OCI-LY3 (cell line): ENCODE results near the gene CCDC7.

Experiments used
- H2AFZ ChIP-seq: fragments of 200-600, 300-600 bp; shearing (Covaris generic); 2 replicates; pipeline ENCODE4 v1.6.0; 2014; ENCODE audit warnings: antibody characterized with exemption, low read depth, low read length
- H3K27ac ChIP-seq: fragments of 200-600, 300-600 bp; sonication (generic); 2 replicates; pipeline ENCODE4 v1.5.1; 2014; ENCODE audit warnings: mild to moderate bottlenecking, low read length, moderate library complexity, mixed read lengths
- H3K27me3 ChIP-seq: fragments of 200-600, 300-600 bp; sonication (generic); 2 replicates; pipeline ENCODE4 v1.6.1; 2014; ENCODE audit warnings: low read depth, low read length, mixed read lengths
- H3K36me3 ChIP-seq: fragments of 200-600, 300-600 bp; sonication (generic); replicated peaks from 2 replicates; pipeline ENCODE3; 2014; ENCODE audit warnings: low read depth, low read length, mixed read lengths
- H3K4me1 ChIP-seq: fragments of 300-600, 200-600 bp; sonication (generic); 2 replicates; pipeline ENCODE4 v1.6.1; 2014; ENCODE audit warnings: low read length, mixed read lengths
- H3K4me2 ChIP-seq: fragments of 200-600, 300-600 bp; sonication (generic); 2 replicates; pipeline ENCODE4 v1.6.1; 2014; ENCODE audit warnings: low read length, mixed read lengths
- H3K4me3 ChIP-seq: fragments of 300-600, 200-600 bp; sonication (generic); 2 replicates; pipeline ENCODE4 v1.5.1; 2014; ENCODE audit warnings: antibody characterized with exemption, mild to moderate bottlenecking, low read length, moderate library complexity
- H3K79me2 ChIP-seq: fragments of 300-600, 200-600 bp; shearing (Covaris generic); 2 replicates; pipeline ENCODE4 v1.6.1; 2014; ENCODE audit warnings: mild to moderate bottlenecking, low read length, mixed read lengths
- H3K9ac ChIP-seq: fragments of 300-600, 200-600 bp; shearing (Covaris generic); 2 replicates; pipeline ENCODE4 v1.6.0; 2014; ENCODE audit warnings: mild to moderate bottlenecking, low read length, moderate library complexity
- H3K9me3 ChIP-seq: fragments of 200-600, 300-600 bp; shearing (Covaris generic); 2 replicates; pipeline ENCODE4 v1.6.1; 2014; ENCODE audit warnings: low read length, mixed read lengths; ENCODE audit not compliant: insufficient read depth
- H4K20me1 ChIP-seq: fragments of 200-600, 300-600 bp; sonication (generic); 2 replicates; pipeline ENCODE4 v1.6.1; 2016; ENCODE audit warnings: low read length, mixed read lengths; ENCODE audit not compliant: insufficient read depth
- EZH2phosphoT487 ChIP-seq: fragments of 200-600 bp; shearing (Covaris generic); IDR thresholded peaks from 2 replicates; pipeline ENCODE4 v1.6.1; 2018; ENCODE audit warnings: antibody characterized with exemption, mixed run types, low read depth
- TF ChIP-seq, protein P1 (sequence below): fragments of 200-600, 300-600 bp; sonication (generic); IDR thresholded peaks from 2 replicates; pipeline ENCODE4 v1.5.1; 2014; ENCODE audit warnings: antibody characterized with exemption, low read length, low read depth

CCDC7 gene

DNA sequence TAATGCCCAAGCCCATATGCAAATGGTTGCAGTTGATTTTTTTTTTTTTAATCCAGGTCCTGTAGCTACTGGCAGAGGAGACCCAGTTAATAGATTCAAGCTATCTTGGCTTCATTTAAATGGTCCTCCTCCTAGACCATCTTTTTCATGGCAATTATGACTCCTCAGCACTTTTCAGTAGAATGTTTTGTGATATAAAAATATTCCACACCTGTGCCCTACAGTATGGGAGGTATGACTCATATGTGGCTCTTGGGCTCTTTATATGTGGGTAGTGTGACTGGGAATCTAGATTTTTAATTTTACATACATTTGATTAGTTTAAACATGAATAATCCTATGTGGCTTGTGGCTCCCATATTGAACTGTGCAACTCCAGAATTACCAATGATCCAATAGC lies 432.0 kb downstream of the CCDC7 start:
- no peak for TF ChIP-seq EZH2phosphoT487
- TF ChIP-seq, protein P1, sequence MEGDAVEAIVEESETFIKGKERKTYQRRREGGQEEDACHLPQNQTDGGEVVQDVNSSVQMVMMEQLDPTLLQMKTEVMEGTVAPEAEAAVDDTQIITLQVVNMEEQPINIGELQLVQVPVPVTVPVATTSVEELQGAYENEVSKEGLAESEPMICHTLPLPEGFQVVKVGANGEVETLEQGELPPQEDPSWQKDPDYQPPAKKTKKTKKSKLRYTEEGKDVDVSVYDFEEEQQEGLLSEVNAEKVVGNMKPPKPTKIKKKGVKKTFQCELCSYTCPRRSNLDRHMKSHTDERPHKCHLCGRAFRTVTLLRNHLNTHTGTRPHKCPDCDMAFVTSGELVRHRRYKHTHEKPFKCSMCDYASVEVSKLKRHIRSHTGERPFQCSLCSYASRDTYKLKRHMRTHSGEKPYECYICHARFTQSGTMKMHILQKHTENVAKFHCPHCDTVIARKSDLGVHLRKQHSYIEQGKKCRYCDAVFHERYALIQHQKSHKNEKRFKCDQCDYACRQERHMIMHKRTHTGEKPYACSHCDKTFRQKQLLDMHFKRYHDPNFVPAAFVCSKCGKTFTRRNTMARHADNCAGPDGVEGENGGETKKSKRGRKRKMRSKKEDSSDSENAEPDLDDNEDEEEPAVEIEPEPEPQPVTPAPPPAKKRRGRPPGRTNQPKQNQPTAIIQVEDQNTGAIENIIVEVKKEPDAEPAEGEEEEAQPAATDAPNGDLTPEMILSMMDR = no peak
- Histone ChIP-seq H3K27me3 (no peaks in the 10 kb centered on the region), H2AFZ (no peak overlapping the region), H3K79me2 (no peaks in the 10 kb centered on the region), H3K4me1 (no peaks in the 10 kb centered on the region), H3K9me3 (no peaks in the 10 kb centered on the region), H3K36me3 (no peaks in the 10 kb centered on the region), H3K4me2 (no peak overlapping the region), H4K20me1 (no peaks in the 10 kb centered on the region), H3K27ac (no peak overlapping the region), H3K4me3 (no peak overlapping the region), H3K9ac (no peak overlapping the region)

DNA sequence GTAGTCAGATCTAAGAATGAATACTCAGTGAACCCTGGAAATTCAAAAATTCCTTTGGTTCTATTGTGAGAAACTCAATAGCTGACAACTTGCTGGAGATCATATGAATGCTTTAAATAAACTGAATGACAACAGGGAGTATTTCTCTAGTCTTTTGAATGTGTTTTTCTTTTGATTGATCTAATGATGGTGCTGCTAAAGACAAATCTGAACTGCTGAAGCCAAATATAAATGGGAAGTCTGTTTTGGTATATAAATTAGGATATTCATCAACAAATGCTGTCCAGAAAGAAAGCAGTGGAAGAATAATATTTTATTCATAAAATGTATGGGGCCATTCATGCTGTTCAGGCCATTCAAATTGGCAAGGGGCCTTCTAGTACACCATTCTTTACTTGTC lies 432.7 kb downstream of the CCDC7 start:
- no peak overlapping the region for H3K27ac ChIP-seq
- no peaks in the 10 kb centered on the region for H3K27me3 ChIP-seq
- H3K79me2 ChIP-seq = no peaks in the 10 kb centered on the region
- no peak for TF ChIP-seq EZH2phosphoT487
- TF ChIP-seq, protein P1 = no peak
- no peaks in the 10 kb centered on the region for H3K4me1 ChIP-seq
- no peak overlapping the region for H2AFZ ChIP-seq
- no peaks in the 10 kb centered on the region for H3K9me3 ChIP-seq
- H3K36me3 ChIP-seq = no peaks in the 10 kb centered on the region
- H3K9ac ChIP-seq = no peak overlapping the region
- H4K20me1 ChIP-seq = no peaks in the 10 kb centered on the region
- no peak overlapping the region for H3K4me2 ChIP-seq
- no peak overlapping the region for H3K4me3 ChIP-seq

DNA sequence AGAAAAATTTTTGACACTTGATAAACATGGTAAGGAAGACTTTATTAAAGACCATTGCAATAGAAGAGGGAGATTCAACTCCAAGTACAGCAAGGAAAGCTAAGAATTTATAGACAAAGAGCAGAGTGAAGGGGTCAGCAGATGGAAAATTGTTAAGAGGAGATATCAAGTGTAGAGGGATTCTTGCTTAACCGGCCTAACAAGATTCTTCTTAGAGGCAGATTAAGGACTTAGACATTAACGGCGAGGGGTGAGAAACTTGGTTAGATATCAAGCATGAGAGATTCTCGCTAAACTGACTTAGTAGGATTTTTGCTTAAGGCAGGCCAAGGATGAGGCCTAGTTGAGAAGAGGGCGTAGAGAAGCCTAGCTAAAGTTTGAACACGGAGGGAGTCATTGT lies 436.1 kb downstream of the CCDC7 start:
- H3K9me3 ChIP-seq = no peaks in the 10 kb centered on the region
- no peaks in the 10 kb centered on the region for H3K36me3 ChIP-seq
- no peak overlapping the region for H2AFZ ChIP-seq
- no peaks in the 10 kb centered on the region for H3K79me2 ChIP-seq
- TF ChIP-seq, protein P1 = no peak
- TF ChIP-seq EZH2phosphoT487 = no peak
- no peaks in the 10 kb centered on the region for H3K4me1 ChIP-seq
- H3K27ac ChIP-seq = no peak overlapping the region
- no peak overlapping the region for H3K9ac ChIP-seq
- H3K27me3 ChIP-seq = no peaks in the 10 kb centered on the region
- no peaks in the 10 kb centered on the region for H4K20me1 ChIP-seq
- no peak overlapping the region for H3K4me3 ChIP-seq
- H3K4me2 ChIP-seq = no peak overlapping the region

DNA sequence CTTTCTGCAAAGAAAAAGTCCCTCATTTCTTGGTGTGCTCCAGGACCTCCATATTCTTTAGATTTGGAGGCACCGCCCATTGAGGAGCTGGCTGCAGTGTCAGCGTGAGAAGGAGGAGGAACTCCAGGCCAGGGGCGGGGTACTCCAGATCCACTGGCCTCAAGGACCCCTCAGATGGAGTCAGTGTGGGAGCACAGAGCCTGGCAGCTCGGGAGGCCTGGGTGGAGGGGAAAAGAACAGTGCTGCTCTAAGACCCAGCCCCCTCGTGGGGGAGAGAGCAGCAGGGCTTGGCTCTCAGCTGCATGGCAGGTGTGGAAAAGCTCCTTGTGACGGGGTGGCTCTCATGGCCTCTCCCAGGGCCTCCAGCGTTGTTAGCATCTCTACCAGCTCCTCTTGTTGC lies 441.5 kb downstream of the CCDC7 start:
- Histone ChIP-seq H2AFZ (no peak overlapping the region), H3K27ac (no peak overlapping the region), H3K4me3 (no peak overlapping the region), H3K9me3 (no peaks in the 10 kb centered on the region), H3K36me3 (no peaks in the 10 kb centered on the region), H3K4me2 (no peak overlapping the region), H3K79me2 (no peaks in the 10 kb centered on the region), H4K20me1 (no peaks in the 10 kb centered on the region), H3K9ac (no peak overlapping the region), H3K4me1 (no peaks in the 10 kb centered on the region), H3K27me3 (no peaks in the 10 kb centered on the region)
- TF ChIP-seq EZH2phosphoT487 = no peak
- TF ChIP-seq, protein P1 = no peak
